PC-3 (cell line): ENCODE data around the gene FGFR2.

ENCODE experiments used
- CTCF ChIP-seq: fragments of 300-600 bp; sonication (generic); conservative IDR thresholded peaks from 2 replicates; pipeline ENCODE4 v1.5.1; 2017; ENCODE audit warnings: antibody characterized with exemption, low read depth, mild to moderate bottlenecking, low read length
- EZH2 ChIP-seq: fragments of 300-600 bp; sonication (generic); IDR thresholded peaks from one replicate; pipeline ENCODE4 v1.6.1; 2017; ENCODE audit warnings: antibody characterized with exemption, mild to moderate bottlenecking, low read length; ENCODE audit not compliant: unreplicated experiment
- EZH2phosphoT487 ChIP-seq: fragments of 300-600 bp; sonication (generic); IDR thresholded peaks from 2 replicates; pipeline ENCODE4 v1.6.1; 2018; ENCODE audit warnings: mild to moderate bottlenecking, antibody characterized with exemption, low read length, borderline replicate concordance

- TF ChIP-seq CTCF: no peak
- no peak for TF ChIP-seq EZH2phosphoT487
- no peak for TF ChIP-seq EZH2
Measured at GRCh38 chr10:121597504-121598262, 561 bp downstream of the FGFR2 start.
